Vagina (tissue), 2 donors: Measurements from ENCODE around the gene CCZ1B. TPM values are rescaled to one million over a fixed set of nuclear protein-coding genes. Genes with fewer than 3 reads are reported as not detected.
"Not testable (repeated sequence)": the region's sequence is repeated elsewhere in the genome, so short reads cannot be mapped to it uniquely, and the experiment has no call there.

Source experiments
- DNase-seq, 2 donors: peaks; one replicate each; pipeline ENCODE4 v3.0.0-alpha.2; 2017; ENCODE audit errors: extremely low spot score in 2 of 2
- H3K27ac ChIP-seq: fragments of 200-600 bp; sonication (generic); one replicate; pipeline ENCODE4 v1.5.1; 2019
- H3K27me3 ChIP-seq: fragments of 200-600 bp; sonication (generic); one replicate; pipeline ENCODE4 v1.5.1; 2019
- H3K36me3 ChIP-seq, 2 donors: fragments of 200-600 bp; sonication (generic); one replicate each; pipeline ENCODE4 v1.5.1; 2017 to 2019
- H3K4me1 ChIP-seq: fragments of 200-600 bp; sonication (generic); one replicate; pipeline ENCODE4 v1.5.1; 2019
- H3K4me3 ChIP-seq, 2 donors: fragments of 200-600 bp; sonication (generic); 1 replicate in 1 of 2; 2 replicates in 1 of 2; pipeline ENCODE4 v1.5.1; 2016 to 2019
- H3K9me3 ChIP-seq: fragments of 200-600 bp; sonication (generic); one replicate; pipeline ENCODE4 v1.5.1; 2019
- intact Hi-C: fragments of 100-400 bp; cut with DNase I; formaldehyde crosslinking; loops from one replicate; pipeline ENCODE4 v1.15.1; 2023
- total RNA-seq: library from RNA; depleted of rRNA; stranded (reverse); fragments of >200 nt; gene quantifications from one replicate; pipeline ENCODE4 v1.2.3, GENCODE V29; 2016

The CCZ1B gene
- total RNA-seq, 1 donor from 2014 or later: 20.1 TPM

GRCh38 chr7:6789353-6789752 lies 36.7 kb downstream of the CCZ1B start:
- DNase-seq, H3K27ac ChIP-seq, intact Hi-C loops, H3K36me3 ChIP-seq, H3K4me3 ChIP-seq, H3K27me3 ChIP-seq, H3K9me3 ChIP-seq, H3K4me1 ChIP-seq: not testable (repeated sequence)

GRCh38 chr7:6781581-6781980 lies 44.5 kb downstream of the CCZ1B start:
- intact Hi-C loops, H3K27ac ChIP-seq, H3K4me3 ChIP-seq, H3K27me3 ChIP-seq, H3K4me1 ChIP-seq, H3K9me3 ChIP-seq, H3K36me3 ChIP-seq: not testable (repeated sequence)
- DNase-seq: peak in 1 of 2 donors; percentile 16

- H3K27ac ChIP-seq, intact Hi-C loops, DNase-seq, H3K36me3 ChIP-seq, H3K4me3 ChIP-seq, H3K9me3 ChIP-seq, H3K27me3 ChIP-seq, H3K4me1 ChIP-seq: not testable (repeated sequence)
Observed at GRCh38 chr7:6761186-6761585, 64.9 kb downstream of the CCZ1B start.

- DNase-seq, H3K9me3 ChIP-seq, H3K27ac ChIP-seq, H3K4me1 ChIP-seq, H3K36me3 ChIP-seq, intact Hi-C loops, H3K27me3 ChIP-seq, H3K4me3 ChIP-seq: not testable (repeated sequence)
Observed at GRCh38 chr7:6753964-6754363, 72.1 kb downstream of the CCZ1B start, which contains the start of gene RSPH10B2. Gene RSPH10B2, plus strand, starts transcription at chr7:6754103. Its CDS starts 3,575 bp downstream, at chr7:6757678.

GRCh38 chr7:6750173-6750572 lies 75.9 kb downstream of the CCZ1B start:
- H3K27ac ChIP-seq, H3K27me3 ChIP-seq, H3K9me3 ChIP-seq, DNase-seq, intact Hi-C loops, H3K4me1 ChIP-seq, H3K4me3 ChIP-seq: not testable (repeated sequence)
- H3K36me3 ChIP-seq: peaks cover 0 to 15% of the 10 kb centered on the region in 2 donors

- H3K27ac ChIP-seq, H3K4me1 ChIP-seq, DNase-seq, H3K4me3 ChIP-seq, intact Hi-C loops, H3K9me3 ChIP-seq, H3K27me3 ChIP-seq: not testable (repeated sequence)
- H3K36me3 ChIP-seq: peaks cover 0 to 15% of the 10 kb centered on the region in 2 donors
Observed at GRCh38 chr7:6749335-6749734, 76.7 kb downstream of the CCZ1B start.

Other genes starting within 250 kb of the CCZ1B start
- 36.3 TPM for gene ZDHHC4, start 248.8 kb downstream of the CCZ1B start, total RNA-seq
- gene INTS15, start 236.3 kb downstream of the CCZ1B start, total RNA-seq: 34.4 TPM
- 14.0 TPM for gene ZNF853, start 210.7 kb downstream of the CCZ1B start, total RNA-seq
- 25.5 TPM for gene ZNF316, start 189.0 kb downstream of the CCZ1B start, total RNA-seq
- 49.8 TPM for gene ZNF12, start 119.3 kb downstream of the CCZ1B start, total RNA-seq
- gene RSPH10B2, start 72.2 kb downstream of the CCZ1B start, total RNA-seq: 5.2 TPM